ENCODE measurements around the gene RGS6.

The RGS6 gene

DNA sequence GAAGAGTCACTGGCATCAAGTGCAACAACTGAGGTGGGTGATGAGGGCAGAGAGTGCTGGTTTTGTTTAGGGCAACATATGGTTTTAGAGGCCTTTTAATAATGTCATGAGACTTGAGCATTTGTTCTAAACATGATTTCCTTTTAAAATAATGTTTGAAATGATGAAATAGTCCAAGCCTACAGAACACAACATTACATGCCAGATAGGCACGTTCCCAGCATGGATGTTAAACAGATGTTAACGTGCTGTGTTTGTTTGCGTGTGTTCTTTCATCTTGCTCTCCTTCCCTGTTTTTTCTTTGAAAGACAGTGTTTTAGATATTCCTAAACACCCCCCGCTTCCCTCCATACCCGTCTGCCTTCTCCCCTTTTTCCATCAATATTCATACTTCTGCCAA lies 82.3 kb downstream of the RGS6 start:
- DNase-seq (ENCODE audit: low read depth), result no peak

DNA sequence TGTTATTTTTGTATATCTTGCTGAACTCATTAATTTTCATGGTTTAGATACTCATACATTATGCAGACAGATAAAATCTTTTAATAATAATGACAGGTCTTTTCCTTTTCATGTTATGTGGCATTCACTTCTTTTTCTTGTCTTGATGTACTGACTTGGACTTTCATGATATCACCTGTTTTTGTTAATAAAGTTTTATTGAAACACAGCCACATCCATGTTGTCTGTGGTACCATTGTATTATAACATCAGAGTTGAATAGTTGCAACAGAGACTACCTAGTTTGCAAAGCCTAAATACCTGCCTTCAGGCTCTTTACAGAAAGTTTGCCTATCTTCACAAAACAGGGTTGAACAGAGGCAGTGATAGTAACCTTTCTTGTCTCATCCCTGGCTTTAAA lies 85.1 kb downstream of the RGS6 start:
- DNase-seq (ENCODE audit: low read depth), result no peak

DNA sequence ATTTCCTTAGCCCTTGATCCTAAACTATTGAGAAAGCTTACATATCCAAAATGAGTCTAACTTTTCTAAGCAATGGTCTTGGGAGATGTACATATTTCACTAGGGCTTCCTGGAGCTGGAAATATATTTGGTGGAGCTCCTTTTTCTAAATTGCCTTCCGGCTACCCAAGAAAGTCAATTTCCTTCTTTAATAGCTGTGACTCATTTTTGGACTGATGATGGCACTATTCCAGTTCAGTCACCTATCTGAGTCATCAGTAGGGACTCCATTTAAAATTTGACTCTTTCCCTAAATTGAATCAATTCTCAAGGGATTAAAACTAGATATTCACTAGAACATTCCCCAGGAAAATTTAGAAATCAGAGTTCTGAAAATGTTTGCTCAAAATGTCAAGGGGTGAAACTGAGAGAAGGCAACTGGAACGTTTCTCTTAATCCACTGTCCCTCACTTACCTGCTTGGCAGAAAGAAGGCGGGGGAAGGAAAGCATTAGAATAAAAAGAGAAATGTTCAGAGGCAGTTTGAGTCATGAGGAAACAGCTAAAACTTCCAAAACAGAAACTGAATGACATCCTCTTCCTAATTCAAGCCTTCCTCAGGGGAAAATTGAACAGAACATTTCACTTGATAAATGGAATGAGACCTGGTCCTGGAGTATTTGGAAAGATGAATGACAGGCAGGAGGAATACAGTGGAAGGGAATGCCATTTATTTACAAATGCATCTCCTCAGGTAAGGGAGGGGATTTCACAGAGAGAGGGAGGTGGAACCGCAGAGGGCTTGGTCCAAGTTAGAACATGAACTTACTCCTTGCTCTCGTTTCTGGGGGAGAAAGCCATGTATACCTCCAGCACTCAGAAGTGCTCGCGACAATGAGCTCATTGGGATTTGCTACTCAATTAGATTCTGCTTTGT lies 91.2 kb downstream of the RGS6 start:
- no peak for DNase-seq (ENCODE audit: low read depth)

DNA sequence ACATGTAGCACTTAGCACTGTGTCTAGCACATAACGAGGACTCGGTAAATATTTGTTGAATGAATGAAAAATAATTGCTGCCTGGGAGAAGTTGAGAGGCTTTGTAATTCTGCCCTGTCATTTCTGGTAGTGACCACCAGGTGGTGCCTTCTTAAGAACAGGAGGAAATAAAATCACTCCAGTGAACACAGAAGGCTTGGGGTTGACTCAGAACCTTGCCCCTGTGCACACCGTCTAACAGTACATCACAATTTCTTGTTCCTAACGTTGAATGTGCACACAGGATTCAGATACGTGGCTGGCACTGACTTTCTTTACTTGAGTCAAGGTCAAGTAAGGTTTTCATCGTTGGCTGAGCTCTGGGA lies 91.8 kb downstream of the RGS6 start:
- peak; percentile 3 for DNase-seq (ENCODE audit: low read depth)

DNA sequence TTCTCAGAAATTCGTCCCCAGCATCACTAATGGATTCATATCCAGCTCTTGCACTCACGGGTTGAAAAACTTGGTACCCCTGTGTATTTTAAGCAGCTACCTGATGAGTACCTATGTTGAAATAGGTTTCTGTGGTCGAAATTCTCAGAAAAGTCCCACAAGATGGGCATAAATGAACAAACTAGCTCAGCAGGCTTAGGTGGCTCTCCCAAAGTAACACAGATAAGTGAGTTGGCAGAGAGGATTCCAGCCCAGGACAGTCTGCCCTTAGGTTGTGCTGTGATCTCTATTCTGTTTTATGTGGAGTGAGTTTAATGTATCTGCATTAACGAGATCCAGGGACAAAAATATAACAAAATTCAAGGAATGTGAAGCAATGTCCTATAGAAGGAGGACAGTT lies 92.3 kb downstream of the RGS6 start:
- DNase-seq (ENCODE audit: low read depth), result no peak

DNA sequence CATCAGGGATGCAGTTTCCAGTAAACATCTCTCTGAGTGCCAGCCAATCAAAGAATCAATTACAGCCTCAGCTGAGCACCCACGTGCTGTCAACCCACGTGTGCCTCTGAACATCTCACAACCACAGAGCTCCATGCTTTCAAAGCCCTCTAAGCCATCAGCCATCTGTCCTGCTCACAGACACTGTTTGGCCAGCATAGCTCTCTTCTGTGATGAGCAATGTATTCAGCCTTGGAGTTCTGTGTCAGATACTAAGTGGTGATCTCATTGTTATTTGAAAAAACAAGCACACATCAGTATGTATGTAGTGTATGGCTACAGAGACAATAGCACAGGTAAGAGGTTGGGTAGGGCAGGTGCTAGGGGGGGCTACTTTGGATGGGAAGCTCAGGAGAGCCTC lies 94.3 kb downstream of the RGS6 start:
- DNase-seq (ENCODE audit: low read depth), result no peak

DNA sequence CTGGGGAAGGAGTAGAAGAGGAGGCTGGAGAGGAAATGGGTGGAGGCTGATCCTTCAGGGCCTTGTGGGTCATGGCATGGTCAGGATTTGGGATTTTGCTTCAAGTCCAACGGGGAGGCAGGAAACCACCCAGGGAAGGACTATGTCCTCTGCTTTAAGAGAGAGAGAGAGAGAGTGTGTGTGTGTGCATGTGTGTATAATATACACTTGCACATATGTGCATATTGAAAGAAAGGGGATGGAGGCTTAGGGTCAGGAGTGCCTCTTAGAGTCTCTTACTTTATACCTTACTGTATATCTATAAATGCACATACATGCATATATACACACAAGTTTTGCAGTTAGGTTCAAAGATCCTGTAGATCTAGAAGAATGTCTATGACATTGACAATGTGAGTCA lies 94.8 kb downstream of the RGS6 start:
- no peak for DNase-seq (ENCODE audit: low read depth)

DNA sequence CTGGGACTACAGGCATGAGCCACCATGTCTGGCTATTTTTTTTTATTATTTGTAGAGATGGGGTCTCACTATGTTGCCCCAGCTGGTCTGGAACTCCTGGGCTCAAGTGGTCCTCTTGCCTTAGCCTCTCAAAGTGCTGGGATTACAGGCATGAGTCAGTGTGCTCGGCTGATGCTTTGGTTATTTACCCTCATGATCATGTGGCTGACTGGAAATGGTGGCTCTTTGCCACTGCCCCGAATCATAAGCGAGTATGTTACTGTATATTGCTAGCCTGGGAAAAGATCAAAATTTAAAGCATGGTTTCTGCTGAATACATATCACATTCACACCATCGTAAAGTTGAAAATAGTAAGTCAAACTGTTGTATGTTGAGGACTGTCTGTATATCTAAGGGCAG lies 101.1 kb downstream of the RGS6 start:
- no peak for DNase-seq (ENCODE audit: low read depth)

DNA sequence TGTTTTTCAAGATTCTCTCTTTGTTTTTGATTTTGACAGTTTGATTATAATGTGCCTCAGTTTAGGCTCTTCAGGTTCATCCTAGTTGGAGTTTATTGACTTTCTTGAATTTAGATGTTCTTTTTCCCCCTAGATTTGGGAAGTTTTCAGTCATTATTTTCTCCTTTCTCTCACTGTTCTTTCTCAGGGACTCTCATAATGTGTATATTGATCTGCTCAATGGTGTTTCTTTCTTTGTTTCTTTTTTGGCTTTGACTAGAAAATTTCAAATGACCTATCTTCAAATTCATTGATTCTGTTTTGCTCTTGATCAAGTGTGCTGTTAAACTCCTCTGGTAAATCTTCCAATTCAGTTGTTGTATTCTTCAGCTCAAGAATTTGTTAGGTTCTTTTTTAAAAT lies 108.3 kb downstream of the RGS6 start:
- DNase-seq (ENCODE audit: low read depth), result no peak

DNA sequence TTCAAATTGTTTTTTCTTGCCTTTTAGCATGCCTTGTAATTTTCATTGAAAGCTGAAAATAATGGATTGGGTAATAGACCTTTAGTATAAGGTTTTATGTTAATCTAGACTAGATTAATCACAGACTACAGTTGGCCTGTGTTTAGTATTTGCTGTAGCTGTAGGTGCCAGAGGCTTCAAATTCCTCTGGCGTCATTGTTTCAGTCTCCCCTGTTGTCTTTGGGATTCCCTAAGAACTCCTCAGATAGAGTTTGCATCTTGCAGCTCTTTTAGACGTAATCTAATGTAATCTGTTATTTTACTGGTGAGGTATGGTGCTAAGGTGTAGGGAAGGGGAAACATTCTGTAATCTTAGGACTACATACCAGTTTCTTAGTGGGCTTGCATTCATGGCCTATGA lies 113.0 kb downstream of the RGS6 start:
- DNase-seq (ENCODE audit: low read depth), result no peak

DNA sequence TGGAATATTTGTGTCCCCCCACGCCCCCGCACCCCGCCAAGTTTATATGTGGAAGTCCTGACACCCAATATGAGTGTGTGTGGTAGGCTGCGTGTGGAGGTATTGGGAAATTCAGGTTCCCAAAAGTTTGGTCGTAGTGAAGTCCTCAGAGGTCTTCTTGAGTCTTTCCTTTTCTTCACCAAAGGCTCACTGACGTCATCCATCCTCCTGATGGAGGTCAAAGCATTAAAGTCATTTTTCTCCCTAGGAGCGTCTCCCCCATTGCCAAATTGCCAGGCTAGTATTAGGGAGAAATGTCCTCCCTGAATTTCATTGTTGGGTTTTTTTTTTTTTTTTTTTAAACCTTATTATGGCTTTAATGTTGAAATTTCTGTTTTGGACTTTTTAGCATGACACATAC lies 113.7 kb downstream of the RGS6 start:
- DNase-seq (ENCODE audit: low read depth), result no peak

DNA sequence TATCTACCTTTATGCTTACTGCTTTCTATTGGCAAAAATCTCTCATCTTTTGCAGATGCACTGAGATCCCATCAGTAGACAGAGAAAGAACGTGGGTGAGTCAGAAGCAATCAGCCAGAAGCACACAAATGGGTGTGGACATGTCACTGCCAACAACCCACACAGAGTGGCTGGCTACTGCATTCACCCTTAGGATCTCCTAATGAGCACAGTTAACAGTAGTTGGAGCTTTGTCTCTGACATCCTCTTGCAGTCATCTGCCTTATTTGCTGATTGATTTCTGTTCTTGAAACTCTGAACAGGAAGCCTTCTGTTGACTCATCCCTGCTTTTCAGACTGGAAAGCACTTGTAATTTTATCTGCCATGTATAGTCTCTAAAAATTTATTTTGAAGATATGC lies 117.2 kb downstream of the RGS6 start:
- DNase-seq (ENCODE audit: low read depth), result no peak

DNA sequence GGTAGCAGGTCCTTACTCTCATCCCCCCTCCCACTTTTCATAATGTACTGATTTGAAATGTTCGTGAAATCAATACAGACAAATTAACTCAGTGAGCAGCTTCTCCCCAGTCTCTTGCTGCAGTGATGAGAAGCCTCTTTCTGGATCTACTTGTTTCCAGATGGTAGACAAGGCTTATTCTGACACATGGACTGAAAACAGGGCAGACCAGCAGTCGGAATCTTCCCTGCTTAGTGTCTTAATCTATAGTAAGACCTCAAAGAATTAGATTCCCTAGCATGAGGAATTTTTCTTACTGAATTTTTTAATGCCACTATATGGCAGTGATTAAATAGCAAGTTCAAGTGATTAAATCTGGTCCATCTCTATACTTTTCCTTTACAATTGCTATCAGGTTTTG lies 120.1 kb downstream of the RGS6 start:
- DNase-seq (ENCODE audit: low read depth), result no peak

DNA sequence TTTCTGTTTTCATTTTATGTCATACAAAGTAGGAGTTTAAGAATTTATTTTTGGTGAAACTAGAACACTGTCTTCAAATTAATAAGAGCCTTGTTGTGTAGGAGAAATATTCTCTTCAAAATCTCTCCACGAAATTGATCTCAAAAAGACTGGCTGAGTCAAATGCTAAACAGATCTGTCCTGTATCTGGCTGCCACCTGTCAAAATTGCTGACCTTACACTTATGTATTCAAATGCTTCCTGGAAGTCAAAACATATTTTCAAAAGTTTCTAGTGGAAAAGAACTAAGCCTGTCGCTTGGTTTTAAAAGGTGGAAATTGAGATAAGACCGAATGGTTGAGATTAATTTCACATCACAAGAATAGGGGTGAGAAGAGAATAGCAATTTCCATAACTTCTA lies 121.4 kb downstream of the RGS6 start:
- DNase-seq (ENCODE audit: low read depth), result no peak

DNA sequence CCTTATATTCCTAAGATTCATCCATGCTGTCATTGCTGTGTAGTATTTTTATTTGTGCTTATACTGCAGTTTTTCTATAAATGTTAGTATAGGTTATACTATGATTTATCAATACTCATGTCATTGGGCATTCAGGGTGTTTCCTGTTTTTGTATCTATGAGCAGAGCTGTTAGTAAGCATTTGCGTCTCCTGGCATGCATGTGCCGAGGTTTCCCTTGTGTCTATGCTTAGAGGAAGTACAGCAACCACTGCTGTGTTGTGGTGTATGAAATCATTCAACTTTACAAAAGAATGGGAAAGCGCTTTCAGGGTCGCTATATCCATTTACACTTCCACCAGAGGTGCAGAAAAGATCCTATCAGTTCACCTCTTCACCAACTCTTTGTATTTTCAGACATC lies 122.7 kb downstream of the RGS6 start:
- DNase-seq (ENCODE audit: low read depth), result no peak

DNA sequence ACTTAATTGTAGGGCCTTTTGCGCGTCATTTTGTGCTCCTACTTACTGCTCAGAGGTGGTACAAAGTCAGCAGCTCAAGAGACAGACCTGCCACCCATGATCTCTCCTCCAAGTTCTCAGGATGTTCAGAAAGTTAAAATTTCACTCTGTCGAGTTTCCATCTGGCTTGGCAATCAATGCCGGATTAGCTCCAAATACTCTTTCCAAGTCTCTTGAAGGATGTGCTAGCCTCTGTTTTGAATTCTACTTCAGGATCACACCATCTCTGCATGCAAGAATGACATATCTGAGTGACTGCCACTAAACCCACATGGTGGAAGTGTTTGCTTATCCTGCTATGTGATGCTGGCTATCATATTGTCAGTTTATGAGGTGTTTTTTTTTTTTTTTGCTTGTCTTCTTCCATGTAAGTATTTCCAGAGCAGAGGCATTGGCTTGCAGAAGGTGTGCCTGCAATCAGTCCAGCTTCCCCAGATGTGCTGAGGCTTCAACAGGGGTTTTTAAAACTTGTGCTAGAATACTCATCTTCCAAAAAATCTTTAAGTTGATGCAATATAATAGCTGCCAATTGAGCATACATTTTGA lies 125.6 kb downstream of the RGS6 start:
- no peak for DNase-seq (ENCODE audit: low read depth)

DNA sequence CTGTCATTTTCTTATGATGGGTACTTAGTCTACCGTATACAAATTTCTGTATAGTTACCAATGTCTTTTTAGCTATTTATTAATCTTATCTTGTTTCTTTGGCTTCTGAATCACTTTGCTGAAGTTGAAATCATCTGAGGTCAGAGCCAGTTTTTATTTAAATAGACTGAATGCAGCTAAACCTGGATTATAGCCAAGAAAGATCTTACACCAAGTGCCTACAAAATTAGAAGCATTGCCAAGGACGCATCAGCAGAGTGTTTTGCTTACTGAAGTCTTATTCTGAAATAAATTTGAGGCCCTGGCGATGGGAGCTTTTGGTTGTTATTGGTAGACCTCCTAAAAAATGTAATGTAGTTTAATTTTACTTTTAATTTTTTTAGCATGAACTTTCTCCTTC lies 128.2 kb downstream of the RGS6 start:
- no peak for DNase-seq (ENCODE audit: low read depth)

DNA sequence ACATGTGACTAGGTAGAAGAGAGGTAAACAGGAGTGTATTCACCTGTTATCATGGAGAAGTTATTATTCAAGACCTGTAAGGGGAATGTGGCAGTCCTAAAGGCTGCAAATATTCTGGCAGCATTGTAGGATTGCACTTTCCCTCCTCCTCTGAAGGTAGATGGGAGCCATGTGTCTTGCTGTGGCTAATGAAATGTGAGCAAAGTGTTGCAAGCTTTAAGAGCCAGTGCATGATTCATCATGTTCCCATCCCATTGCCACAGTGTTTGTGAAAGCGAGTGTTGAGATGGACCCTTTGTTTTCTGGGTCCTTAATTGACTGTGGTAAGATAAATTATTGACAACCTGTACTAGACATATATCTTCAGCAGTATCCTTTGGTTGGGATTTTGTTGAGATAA lies 128.7 kb downstream of the RGS6 start:
- DNase-seq (ENCODE audit: low read depth), result no peak

DNA sequence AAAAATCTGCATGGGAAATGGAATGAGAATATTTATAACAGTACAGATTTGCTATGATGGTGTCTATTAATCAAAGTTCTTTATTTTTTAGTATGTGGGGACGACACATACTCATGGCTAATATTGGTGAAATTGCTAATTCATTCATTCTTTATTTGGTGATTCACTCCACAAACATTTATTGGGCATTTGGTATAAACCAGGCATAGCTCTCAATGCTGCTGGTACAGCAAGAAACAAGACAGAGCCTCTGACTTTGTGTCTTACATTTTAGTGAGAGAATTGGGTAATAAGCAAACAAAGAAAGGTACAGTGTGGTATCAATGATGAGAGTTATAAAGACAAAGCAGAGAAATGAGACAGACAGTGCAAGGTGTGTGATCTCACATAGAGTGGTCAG lies 129.5 kb downstream of the RGS6 start:
- no peak for DNase-seq (ENCODE audit: low read depth)

DNA sequence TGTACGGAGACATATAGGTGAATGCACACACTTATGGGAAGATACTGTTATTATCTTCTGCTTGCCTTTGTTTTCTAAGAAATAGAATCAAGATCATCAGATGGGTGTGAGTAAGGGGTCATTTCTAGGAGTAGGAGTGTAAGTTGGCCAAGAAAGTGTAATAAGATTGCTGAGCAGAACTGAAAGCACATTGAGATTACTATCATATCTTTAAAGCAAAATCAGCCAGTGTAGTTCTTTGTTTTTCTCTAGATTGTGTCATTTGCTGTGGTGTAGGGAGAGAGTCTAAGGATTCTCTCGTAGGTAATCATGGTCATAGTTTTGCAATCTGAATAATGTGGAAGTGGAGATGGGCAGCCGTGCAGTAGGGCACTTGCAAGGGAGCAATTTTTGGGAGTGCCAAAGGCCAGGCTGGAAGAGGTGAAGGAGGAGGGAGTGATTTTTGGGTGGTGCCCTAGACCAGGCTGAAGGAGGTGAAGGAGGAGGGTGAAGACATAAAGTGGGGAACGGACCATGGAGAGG lies 131.6 kb downstream of the RGS6 start:
- DNase-seq (ENCODE audit: low read depth), result no peak

DNA sequence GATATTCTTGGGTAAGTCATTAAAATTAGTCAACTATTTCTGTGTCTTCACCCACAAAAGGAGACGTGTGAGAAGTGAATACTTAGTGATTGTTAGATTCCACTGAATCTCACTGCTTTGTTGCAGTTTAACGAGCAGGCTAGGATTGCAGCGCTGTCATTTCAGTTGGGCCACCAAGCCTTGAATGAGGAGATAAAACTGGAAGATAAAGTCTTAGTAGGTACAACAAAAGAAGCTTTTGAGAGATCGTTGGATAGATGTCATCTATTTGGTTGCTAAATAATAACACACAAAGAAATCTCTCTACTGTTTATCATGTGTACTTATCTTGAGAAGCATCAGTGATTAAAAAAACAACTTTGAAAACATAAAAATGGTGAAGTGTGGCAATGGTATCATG lies 132.3 kb downstream of the RGS6 start:
- DNase-seq (ENCODE audit: low read depth), result no peak

DNA sequence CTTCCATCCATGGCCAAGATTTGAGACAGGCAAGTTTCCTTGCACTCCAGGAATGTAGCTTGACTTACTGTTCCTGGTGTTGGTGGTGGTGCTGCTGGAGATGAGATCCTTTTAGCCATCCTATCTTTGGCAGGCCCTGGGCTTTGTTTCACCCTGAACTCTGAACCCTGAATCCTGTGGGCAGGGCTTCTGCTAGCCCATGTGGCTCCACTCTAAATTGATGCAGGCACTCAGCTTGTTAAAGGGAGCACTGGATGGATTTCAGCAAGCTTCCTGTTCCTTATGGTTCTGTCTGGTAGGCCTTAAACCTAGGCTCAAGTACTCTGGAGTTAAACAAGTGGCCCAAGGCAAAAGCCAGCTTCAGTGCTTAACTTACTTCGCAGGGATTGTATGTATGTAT lies 138.2 kb downstream of the RGS6 start:
- no peak for DNase-seq (ENCODE audit: low read depth)

DNA sequence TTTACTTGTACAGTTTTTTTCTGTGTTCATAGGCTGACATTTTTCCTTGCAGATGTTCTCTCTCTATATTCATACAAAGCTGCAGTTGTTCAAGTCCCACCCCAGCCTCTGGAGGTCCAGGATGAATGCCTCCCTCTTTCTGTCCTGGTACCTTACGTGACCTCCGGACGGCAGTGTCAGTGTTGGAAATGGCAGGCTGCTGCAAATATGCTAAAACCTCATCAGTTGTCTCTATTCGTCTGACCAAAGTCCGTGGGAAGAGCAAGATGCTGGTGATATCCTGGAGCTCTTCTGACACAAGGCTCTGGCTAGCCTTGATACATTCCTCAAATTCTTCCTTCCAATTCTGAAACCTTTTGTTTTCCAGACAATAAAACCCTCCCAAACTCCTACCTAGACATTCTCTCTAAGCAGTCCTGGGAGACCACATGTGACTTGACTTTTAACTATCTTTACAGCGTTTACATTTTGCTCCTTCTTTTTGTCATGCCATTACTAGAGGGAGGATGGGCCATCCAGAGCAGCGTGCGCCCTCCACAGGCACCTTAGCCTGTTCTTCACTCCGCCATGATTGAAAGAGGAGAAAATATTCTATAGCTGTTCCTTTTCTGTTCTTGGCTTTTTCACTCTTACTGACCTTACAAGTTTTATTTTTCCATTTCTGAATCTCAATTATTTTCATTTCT lies 143.6 kb downstream of the RGS6 start:
- no peak for DNase-seq (ENCODE audit: low read depth)

Data from HS-27A (cell line).